HG02970 (cell line): Measurements from ENCODE around the gene RPL4.
"Not testable (repeated sequence)": the region's sequence is repeated elsewhere in the genome, so short reads cannot be mapped to it uniquely, and the experiment has no call there.

Experiments
- ATAC-seq: cut with Tn5 transposase; IDR thresholded peaks from one replicate; pipeline ENCODE4 v1.9.1; 2021; ENCODE audit warnings: mild to moderate bottlenecking, moderate library complexity, moderate number of reproducible peaks; ENCODE audit not compliant: unreplicated experiment, low FRiP score

The RPL4 gene

DNA sequence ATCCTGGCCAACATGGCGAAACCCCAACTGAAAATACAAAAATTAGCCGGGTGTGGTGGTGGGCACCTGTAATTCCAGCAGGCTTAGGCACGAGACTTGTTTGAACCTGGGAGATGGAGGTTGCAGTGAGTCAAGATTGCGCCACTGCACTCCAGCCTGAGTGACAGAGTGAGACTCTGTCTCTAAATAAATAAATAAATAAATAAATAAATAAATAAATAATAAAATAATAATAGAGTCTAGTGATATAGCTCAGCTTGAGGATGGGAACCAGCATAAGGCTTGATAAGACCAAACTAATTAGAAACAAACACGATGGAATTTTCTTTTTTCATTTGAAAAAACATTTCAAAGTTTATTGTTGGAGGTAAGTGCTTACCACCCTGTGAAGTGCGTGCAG, 43.4 kb downstream of the RPL4 start:
- not testable (repeated sequence) for ATAC-seq

DNA sequence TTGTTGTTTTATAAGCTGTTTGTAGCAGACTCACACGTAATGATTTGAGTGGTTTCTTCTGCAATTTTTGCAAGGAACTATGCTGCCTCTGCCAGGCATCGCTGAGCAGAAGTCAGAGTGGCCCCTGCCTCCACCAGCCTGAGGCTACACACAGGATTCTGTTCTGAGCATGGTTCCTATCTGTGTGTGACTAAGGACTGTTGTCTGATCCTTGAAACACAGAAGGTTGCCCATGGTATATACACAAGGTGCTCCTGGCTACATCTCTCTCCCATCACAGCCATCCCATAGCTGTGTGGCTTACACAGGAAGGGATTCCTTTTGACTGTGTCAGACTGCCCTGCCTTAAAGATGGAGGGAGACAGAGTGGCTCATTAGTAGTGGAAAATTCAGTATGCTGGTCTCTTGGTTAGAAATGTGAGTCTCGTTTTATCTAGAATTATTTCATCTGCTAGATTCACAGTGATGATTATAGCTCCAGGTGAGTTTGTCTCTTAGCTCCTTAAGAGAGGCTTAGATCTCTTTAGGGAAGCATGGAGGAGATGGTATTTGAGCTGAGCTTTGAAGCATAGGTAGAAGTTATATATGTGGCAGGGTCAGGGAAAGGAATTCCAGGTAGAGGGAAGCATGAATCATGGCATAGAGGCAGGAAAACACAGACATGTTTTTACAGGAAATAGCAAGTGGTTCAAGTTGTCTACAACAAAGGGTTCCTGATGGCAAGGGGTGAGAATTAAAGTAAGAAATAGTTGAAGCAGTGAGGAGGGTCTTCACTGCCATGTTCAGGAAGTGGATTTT, 44.6 kb downstream of the RPL4 start:
- ATAC-seq = no peak

DNA sequence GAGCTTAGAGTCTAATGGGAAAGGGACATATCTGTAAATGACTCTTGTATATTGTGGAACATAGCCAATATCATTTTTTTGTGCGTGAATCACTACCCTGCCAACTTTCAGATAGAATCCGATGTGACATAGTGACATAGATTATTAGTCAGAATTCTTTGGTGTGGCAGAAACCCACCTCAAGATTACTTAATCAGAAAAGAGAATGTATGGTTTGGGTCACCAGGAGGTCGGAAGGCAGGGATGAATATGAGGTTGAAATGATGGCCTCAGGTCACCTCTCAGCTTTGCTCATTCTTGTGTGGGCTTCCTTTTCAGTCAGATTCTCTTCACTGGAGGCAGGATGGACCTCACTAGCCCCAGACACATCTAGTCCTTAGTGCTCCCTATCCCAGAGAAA, 48.4 kb downstream of the RPL4 start:
- ATAC-seq = no peak

DNA sequence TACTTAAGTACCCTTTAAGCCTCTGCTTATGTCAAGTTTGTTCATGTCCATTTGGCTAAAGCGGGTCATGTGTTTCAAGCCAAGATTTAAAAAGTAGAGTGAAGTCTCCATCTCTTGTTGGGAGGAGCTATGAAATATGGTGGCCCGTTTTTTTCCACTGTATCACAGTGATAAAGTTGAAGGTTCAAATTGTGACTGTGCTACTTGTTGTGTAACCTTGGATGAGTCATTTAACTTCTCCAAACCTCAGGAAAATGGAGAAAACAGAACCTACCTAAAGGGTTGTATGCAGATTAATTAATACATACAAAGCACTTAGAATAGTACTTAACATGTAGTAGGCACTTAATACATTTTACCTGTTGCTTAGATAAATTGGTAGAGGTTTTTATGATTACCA, 50.5 kb downstream of the RPL4 start:
- no peak for ATAC-seq

DNA sequence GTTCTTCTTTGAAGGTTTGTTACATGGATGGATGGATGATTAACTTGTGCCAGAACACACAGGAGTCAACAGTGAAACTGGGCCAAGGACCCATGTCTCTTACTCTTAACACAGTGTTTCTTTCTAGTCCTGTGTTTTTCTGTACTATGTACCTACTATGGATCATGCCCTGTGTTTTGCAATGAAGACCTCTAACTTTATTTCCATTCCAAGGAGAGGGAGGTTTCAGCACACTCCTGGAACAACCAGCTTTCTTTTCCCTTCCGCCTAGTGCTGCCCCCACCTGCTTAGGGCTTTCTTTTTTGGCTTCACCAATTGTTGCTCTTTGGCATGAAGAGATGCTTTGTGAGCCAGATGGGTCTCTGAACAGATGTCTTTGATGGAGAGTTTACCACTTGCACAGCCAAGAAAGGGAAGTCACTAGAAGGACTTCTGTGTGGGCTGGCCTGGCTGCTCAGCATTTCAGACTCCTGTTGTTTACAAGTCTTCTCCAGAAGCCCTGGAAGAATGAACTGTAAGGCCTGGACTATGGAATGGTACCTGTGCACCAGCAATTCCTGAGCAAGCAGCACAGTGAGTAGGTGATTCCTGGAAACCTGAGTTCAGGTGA, 51.6 kb downstream of the RPL4 start:
- ATAC-seq = no peak

DNA sequence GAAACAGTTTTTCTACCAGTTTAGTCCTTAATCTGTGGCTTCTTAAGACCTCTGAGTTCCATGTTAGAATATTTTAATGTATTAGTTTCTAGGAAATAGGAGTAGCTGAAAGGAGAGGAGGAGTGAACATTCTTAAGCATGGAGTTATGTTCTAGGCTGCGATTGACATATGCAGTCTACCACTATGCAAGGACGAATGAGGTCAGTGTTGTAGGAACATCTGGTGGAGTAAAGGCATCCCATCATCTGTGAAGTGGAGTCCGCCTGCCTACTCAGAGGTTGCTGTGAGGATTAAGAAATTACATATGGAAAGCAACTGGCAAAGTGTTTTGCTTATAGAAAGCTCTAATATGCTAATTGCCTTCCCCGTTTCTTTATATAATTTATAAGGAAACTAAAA, 52.2 kb downstream of the RPL4 start:
- no peak for ATAC-seq
